ENCODE results near the gene CD80. TPM values are rescaled to one million over a fixed set of nuclear protein-coding genes. Genes with fewer than 3 reads are reported as not detected.

The CD80 gene
- total RNA-seq, 1 experiment from 2014 or later, result not detected

GRCh38 chr3:119551598-119551997, 7.8 kb downstream of the CD80 start:
- Mint-ChIP-seq H3K4me3 (ENCODE audit: unreplicated experiment) (no peak overlapping the region), H3K4me1 (ENCODE audit: insufficient read depth, unreplicated experiment) (no peaks in the 10 kb centered on the region), H3K27ac (ENCODE audit: low read depth, unreplicated experiment) (no peak overlapping the region), H3K36me3 (ENCODE audit: insufficient read depth, unreplicated experiment) (no peaks in the 10 kb centered on the region), H3K9me3 (ENCODE audit: unreplicated experiment) (no peaks in the 10 kb centered on the region), H3K27me3 (ENCODE audit: insufficient read depth, unreplicated experiment) (no peaks in the 10 kb centered on the region)
- ChIA-PET POLR2A (no interaction called here), CTCF (no interaction called here)
- DNase-seq (ENCODE audit: unreplicated experiment), result no peak
- intact Hi-C loops (cut with micrococcal nuclease), result no loop called here
- BruUV-seq (replicated peaks), result no TSS peak
- no peak for TF ChIP-seq CTCF (IDR thresholded peaks at IDR 0.05; ENCODE audit: unreplicated experiment)

DNA sequence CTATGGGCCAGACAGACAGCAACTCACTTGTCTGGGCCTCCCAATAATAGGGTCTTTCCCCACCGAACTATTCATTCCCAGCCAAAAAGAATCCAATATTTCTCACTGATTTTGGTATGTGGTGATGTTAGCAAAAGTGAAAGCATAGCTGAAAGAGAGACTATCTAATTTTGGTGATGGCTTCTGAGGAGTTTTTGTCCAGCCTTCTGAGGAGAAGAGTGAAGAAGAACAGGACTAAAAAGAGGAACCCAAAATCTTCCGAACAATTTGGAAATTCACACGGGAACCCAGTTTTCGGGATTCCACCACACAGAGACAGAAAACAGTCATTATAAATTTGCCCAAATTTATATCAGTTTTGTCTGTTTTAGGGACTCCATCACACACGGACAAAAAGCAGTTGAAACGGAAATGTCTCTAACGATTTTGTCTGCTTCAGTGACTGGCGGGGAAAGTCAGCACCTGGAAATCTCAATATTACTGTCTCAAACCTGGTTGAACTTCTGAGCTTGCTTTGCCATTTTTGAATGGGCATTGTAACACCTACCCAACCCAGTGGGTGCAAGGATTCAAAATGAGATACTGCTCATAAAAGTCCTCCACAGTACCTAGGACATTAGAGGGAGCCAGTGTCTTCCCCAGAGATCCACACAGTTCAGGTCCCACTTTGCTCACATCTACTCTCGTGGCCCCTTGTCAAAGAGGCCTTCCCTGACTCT, 9.1 kb downstream of the CD80 start:
- no peak for DNase-seq (ENCODE audit: unreplicated experiment)
- H3K27me3 Mint-ChIP-seq (ENCODE audit: insufficient read depth, unreplicated experiment), result no peaks in the 10 kb centered on the region
- ChIA-PET CTCF (interaction anchor here (0.7 to 1.4 kb wide), 2 partner anchors 10 to 111 kb away, joined by 3 to 4 read pairs; no protein-coding TSS in a partner anchor), POLR2A (no interaction called here)
- no TSS peak for BruUV-seq (replicated peaks)
- H3K4me1 Mint-ChIP-seq (ENCODE audit: insufficient read depth, unreplicated experiment), result no peaks in the 10 kb centered on the region
- H3K4me3 Mint-ChIP-seq (ENCODE audit: unreplicated experiment), result no peak overlapping the region
- H3K36me3 Mint-ChIP-seq (ENCODE audit: insufficient read depth, unreplicated experiment), result no peaks in the 10 kb centered on the region
- no peaks in the 10 kb centered on the region for H3K9me3 Mint-ChIP-seq (ENCODE audit: unreplicated experiment)
- intact Hi-C loops (cut with micrococcal nuclease), result no loop called here
- no peak overlapping the region for H3K27ac Mint-ChIP-seq (ENCODE audit: low read depth, unreplicated experiment)
- no peak for TF ChIP-seq CTCF (IDR thresholded peaks at IDR 0.05; ENCODE audit: unreplicated experiment)

- no peak overlapping the region for H3K27ac Mint-ChIP-seq (ENCODE audit: low read depth, unreplicated experiment)
- no peaks in the 10 kb centered on the region for H3K36me3 Mint-ChIP-seq (ENCODE audit: insufficient read depth, unreplicated experiment)
- TF ChIP-seq CTCF (IDR thresholded peaks at IDR 0.05; ENCODE audit: unreplicated experiment), result no peak
- intact Hi-C loops (cut with micrococcal nuclease), result no loop called here
- CTCF ChIA-PET, result no interaction called here
- H3K4me1 Mint-ChIP-seq (ENCODE audit: insufficient read depth, unreplicated experiment), result no peaks in the 10 kb centered on the region
- H3K27me3 Mint-ChIP-seq (ENCODE audit: insufficient read depth, unreplicated experiment), result no peaks in the 10 kb centered on the region
- H3K9me3 Mint-ChIP-seq (ENCODE audit: unreplicated experiment), result no peaks in the 10 kb centered on the region
- no peak overlapping the region for H3K4me3 Mint-ChIP-seq (ENCODE audit: unreplicated experiment)
- no TSS peak for BruUV-seq (replicated peaks)
- no peak for DNase-seq (ENCODE audit: unreplicated experiment)
- POLR2A ChIA-PET, result no interaction called here
Measured at GRCh38 chr3:119548341-119548740, 11.1 kb downstream of the CD80 start.

DNA sequence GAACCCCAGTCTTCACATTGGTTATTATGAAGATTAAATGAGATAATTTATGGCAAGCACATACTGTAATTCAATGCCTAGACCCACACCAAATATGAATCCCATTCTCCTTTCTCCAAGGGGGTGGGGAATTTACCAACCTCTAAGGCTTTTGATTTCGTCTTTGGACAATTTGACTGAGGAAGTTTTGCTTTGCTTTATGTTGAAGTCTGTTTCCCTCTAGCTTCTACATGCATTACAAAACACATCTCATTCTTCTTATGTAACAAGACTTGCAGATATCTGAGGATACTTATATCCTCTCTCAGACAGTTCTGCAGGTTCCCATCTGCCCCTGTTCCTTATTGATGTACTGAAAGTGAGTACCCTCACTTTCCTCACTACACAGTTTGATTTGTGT, 12.2 kb downstream of the CD80 start:
- intact Hi-C loops (cut with micrococcal nuclease), result no loop called here
- ChIA-PET POLR2A (no interaction called here), CTCF (interaction anchor here (0.6 kb wide), 1 partner anchor 402 kb away, joined by 3 read pairs; no protein-coding TSS in a partner anchor)
- Mint-ChIP-seq H3K27me3 (ENCODE audit: insufficient read depth, unreplicated experiment) (no peaks in the 10 kb centered on the region), H3K27ac (ENCODE audit: low read depth, unreplicated experiment) (no peak overlapping the region), H3K4me1 (ENCODE audit: insufficient read depth, unreplicated experiment) (no peaks in the 10 kb centered on the region), H3K4me3 (ENCODE audit: unreplicated experiment) (no peak overlapping the region), H3K9me3 (ENCODE audit: unreplicated experiment) (no peaks in the 10 kb centered on the region), H3K36me3 (ENCODE audit: insufficient read depth, unreplicated experiment) (no peaks in the 10 kb centered on the region)
- no TSS peak for BruUV-seq (replicated peaks)
- TF ChIP-seq CTCF (IDR thresholded peaks at IDR 0.05; ENCODE audit: unreplicated experiment), result no peak
- no peak for DNase-seq (ENCODE audit: unreplicated experiment)

Measured in MCF 10A (cell line).